HCT116 (cell line): Measurements from ENCODE around the gene NOD1. TPM values are rescaled to one million over a fixed set of nuclear protein-coding genes. Genes with fewer than 3 reads are reported as not detected.

Experiments
- ATAC-seq: fragments of 200-7000 bp; cut with Tn5 transposase; 2 replicates; pipeline ENCODE4 v1.9.1; 2020; ENCODE audit warnings: mild to moderate bottlenecking, moderate library complexity
- BruUV-seq: library from RNA; stranded (reverse); fragments of 400-500 nt; replicated peaks from 2 replicates; lab custom pipeline; 2021; lab: Mats Ljungman, UMichigan
- CTCF ChIA-PET: fragments of 300-600 bp; sonication (Branson Sonifier 250); formaldehyde crosslinking; loops from one replicate; lab custom pipeline; 2021; ENCODE audit warnings: antibody characterized with exemption; lab: Charles Lee
- POLR2A ChIA-PET: fragments of 300-600, 350-600 bp; sonication (Branson Sonifier 250); formaldehyde crosslinking; loops from one replicate; lab custom pipeline; 2021; ENCODE audit warnings: antibody characterized with exemption; lab: Charles Lee
- RAD21 ChIA-PET, 2 experiments: fragments of 300-600 bp; sonication (Branson Sonifier 250); formaldehyde crosslinking; loops; one replicate each; lab custom pipeline; 2023; ENCODE audit warnings: low total read pairs in 2 of 2; ENCODE audit not compliant: uncharacterized antibody in 2 of 2, unreplicated experiment in 2 of 2, low non-redundant PET in 1 of 2; lab: Charles Lee
- DNase-seq: peaks from one replicate; pipeline ENCODE4 v3.0.0-alpha.2; 2010; ENCODE audit warnings: low read depth, low spot score
- H2AFZ ChIP-seq: fragments of 200-600 bp; shearing (Covaris generic), sonication (generic); 2 replicates; pipeline ENCODE4 v1.6.1; 2017; ENCODE audit warnings: low read depth, mixed run types, mixed read lengths, antibody characterized with exemption, low read length; ENCODE audit not compliant: poor library complexity, severe bottlenecking
- H3K27ac ChIP-seq: 2 replicates; pipeline ENCODE4 v1.5.1; 2012; ENCODE audit warnings: low read depth, low read length
- H3K27me3 ChIP-seq: fragments of 200-600 bp; sonication (generic); 2 replicates; pipeline ENCODE4 v1.6.1; 2016; ENCODE audit warnings: mixed run types, low read length, mixed read lengths; ENCODE audit not compliant: insufficient read depth
- H3K36me3 ChIP-seq, 2 experiments: fragments of 200-500 bp in 1 of 2; fragments of 200-600 bp in 1 of 2; sonication (Bioruptor generic) in 1 of 2; sonication (generic) in 1 of 2; 2 replicates each; pipeline versions ENCODE4 v1.5.1 to v1.6.1; 2014 to 2016; ENCODE audit warnings: low read length in 2 of 2, inconsistent platforms in 1 of 2, mixed read lengths in 1 of 2, mixed run types in 1 of 2; ENCODE audit not compliant: insufficient read depth in 2 of 2, control insufficient read depth in 1 of 2
- H3K4me1 ChIP-seq, 2 experiments: fragments of 200-600 bp in 1 of 2; sonication (generic) in 1 of 2; 2 replicates each; pipeline versions ENCODE4 v1.5.1 to v1.6.1; 2012 to 2017; ENCODE audit warnings: low read length in 2 of 2, inconsistent platforms in 1 of 2, mild to moderate bottlenecking in 1 of 2, mixed read lengths in 1 of 2, mixed run types in 1 of 2, moderate library complexity in 1 of 2; ENCODE audit not compliant: insufficient read depth in 2 of 2, control insufficient read depth in 1 of 2
- H3K4me2 ChIP-seq: fragments of 200-600 bp; sonication (generic); 2 replicates; pipeline ENCODE4 v1.6.1; 2017; ENCODE audit warnings: mixed run types, low read length, mixed read lengths
- H3K4me3 ChIP-seq, 2 experiments: fragments of 200-600 bp in 1 of 2; sonication (generic) in 1 of 2; replicated peaks in 1 of 2; 2 replicates each; pipeline ENCODE4 v1.5.1; 2011 to 2016; ENCODE audit warnings: low read length in 2 of 2, control low read depth in 1 of 2, low read depth in 1 of 2, mild to moderate bottlenecking in 1 of 2, mixed read lengths in 1 of 2, mixed run types in 1 of 2
- H3K79me2 ChIP-seq: fragments of 200-600 bp; sonication (generic); 2 replicates; pipeline ENCODE4 v1.6.1; 2017; ENCODE audit warnings: mild to moderate bottlenecking, mixed run types, low read length, moderate library complexity, mixed read lengths; ENCODE audit not compliant: insufficient read depth
- H3K9ac ChIP-seq: fragments of 200-600 bp; sonication (generic); 2 replicates; pipeline ENCODE4 v1.6.1; 2016; ENCODE audit warnings: low read length, mixed read lengths
- H3K9me2 ChIP-seq: fragments of 200-600 bp; sonication (generic), shearing (Covaris generic); 2 replicates; pipeline ENCODE4 v1.6.1; 2017; ENCODE audit warnings: mixed run types, mild to moderate bottlenecking, moderate library complexity; ENCODE audit not compliant: insufficient read depth
- H3K9me3 ChIP-seq, 2 experiments: fragments of 200-500 bp in 1 of 2; fragments of 200-600 bp in 1 of 2; sonication (Bioruptor generic) in 1 of 2; sonication (generic) in 1 of 2; 2 replicates each; pipeline ENCODE4 v1.6.1; 2014 to 2017; ENCODE audit warnings: low read length in 2 of 2, mixed read lengths in 2 of 2, inconsistent platforms in 1 of 2, low read depth in 1 of 2, mild to moderate bottlenecking in 1 of 2, mixed run types in 1 of 2, moderate library complexity in 1 of 2; ENCODE audit not compliant: control insufficient read depth in 1 of 2, insufficient read depth in 1 of 2
- H4K20me1 ChIP-seq: fragments of 200-600 bp; sonication (generic), shearing (Covaris generic); 2 replicates; pipeline ENCODE4 v1.6.1; 2017; ENCODE audit warnings: mixed run types, mild to moderate bottlenecking, moderate library complexity; ENCODE audit not compliant: insufficient read depth
- CTCF ChIP-seq, 3 experiments: fragments of 200-600 bp in 1 of 3; sonication (generic) in 1 of 3; IDR thresholded peaks in 2 of 3; conservative IDR thresholded peaks in 1 of 3; 2 replicates each; pipeline ENCODE4 v1.5.1; 2012 to 2017; ENCODE audit warnings: low read depth in 2 of 3, low read length in 2 of 3, antibody characterized with exemption in 1 of 3, borderline replicate concordance in 1 of 3, control low read depth in 1 of 3, mild to moderate bottlenecking in 1 of 3, mixed read lengths in 1 of 3, mixed run types in 1 of 3, moderate library complexity in 1 of 3; ENCODE audit not compliant: insufficient read depth in 1 of 3
- EGR1 ChIP-seq: IDR thresholded peaks from 2 replicates; pipeline ENCODE4 v1.6.1; 2012; ENCODE audit warnings: low read depth
- EZH2 ChIP-seq: fragments of 200-600 bp; sonication (generic); IDR thresholded peaks from 2 replicates; pipeline ENCODE4 v1.6.1; 2017; ENCODE audit warnings: antibody characterized with exemption, mixed run types
- FOSL1 ChIP-seq: IDR thresholded peaks from 2 replicates; pipeline ENCODE4 v1.6.1; 2012; ENCODE audit warnings: low read depth
- POLR2A ChIP-seq: IDR thresholded peaks from 2 replicates; pipeline ENCODE4 v1.7.0; 2011; ENCODE audit warnings: borderline replicate concordance; ENCODE audit not compliant: insufficient read depth, insufficient read length; ENCODE audit errors: extremely low read depth
- POLR2AphosphoS5 ChIP-seq: IDR thresholded peaks from 2 replicates; pipeline ENCODE4 v1.6.1; 2011; ENCODE audit warnings: mild to moderate bottlenecking, low read depth, low read length, moderate library complexity
- RAD21 ChIP-seq: IDR thresholded peaks from 2 replicates; pipeline ENCODE4 v1.6.1; 2012; ENCODE audit warnings: low read depth, mild to moderate bottlenecking
- SIN3A ChIP-seq: IDR thresholded peaks from 2 replicates; pipeline ENCODE4 v1.6.1; 2012; ENCODE audit warnings: low read depth
- TCF7L2 ChIP-seq: IDR thresholded peaks from 2 replicates; pipeline ENCODE4 v1.7.0; 2011; ENCODE audit warnings: borderline replicate concordance, inconsistent platforms; ENCODE audit not compliant: insufficient read depth, insufficient read length; ENCODE audit errors: extremely low read depth
- YY1 ChIP-seq: IDR thresholded peaks from 2 replicates; pipeline ENCODE4 v1.6.1; 2011; ENCODE audit warnings: low read length, low read depth, moderate library complexity, mild to moderate bottlenecking; ENCODE audit not compliant: insufficient replicate concordance; ENCODE audit errors: extremely low read depth
- ZFX ChIP-seq: fragments of 450-650 bp; IDR thresholded peaks from 2 replicates; pipeline ENCODE4 v1.6.1; 2017
- intact Hi-C: fragments of 100-400 bp; cut with micrococcal nuclease; formaldehyde crosslinking; loops from 2 replicates; pipeline ENCODE4 v1.10.0; 2022
- total RNA-seq: library from RNA; stranded (reverse); gene quantifications from one replicate; pipeline ENCODE4 v1.2.1, GENCODE V29; 2021; ENCODE audit not compliant: unreplicated experiment
- TF ChIP-seq, protein P1 (sequence below): IDR thresholded peaks from 2 replicates; pipeline ENCODE4 v1.6.1; 2012
- TF ChIP-seq, protein P2 (sequence below): IDR thresholded peaks from 2 replicates; pipeline ENCODE4 v1.6.1; 2012

Gene NOD1
- total RNA-seq, 1 experiment from 2014 or later = 5.9 TPM

- intact Hi-C loops = loop anchor here (2.0 kb wide), 1 partner anchor 26 kb away; the partner anchor contains the start of gene NOD1
These were observed 26.7 kb upstream of the NOD1 start for GRCh38 chr7:30505174-30505697.

DNA sequence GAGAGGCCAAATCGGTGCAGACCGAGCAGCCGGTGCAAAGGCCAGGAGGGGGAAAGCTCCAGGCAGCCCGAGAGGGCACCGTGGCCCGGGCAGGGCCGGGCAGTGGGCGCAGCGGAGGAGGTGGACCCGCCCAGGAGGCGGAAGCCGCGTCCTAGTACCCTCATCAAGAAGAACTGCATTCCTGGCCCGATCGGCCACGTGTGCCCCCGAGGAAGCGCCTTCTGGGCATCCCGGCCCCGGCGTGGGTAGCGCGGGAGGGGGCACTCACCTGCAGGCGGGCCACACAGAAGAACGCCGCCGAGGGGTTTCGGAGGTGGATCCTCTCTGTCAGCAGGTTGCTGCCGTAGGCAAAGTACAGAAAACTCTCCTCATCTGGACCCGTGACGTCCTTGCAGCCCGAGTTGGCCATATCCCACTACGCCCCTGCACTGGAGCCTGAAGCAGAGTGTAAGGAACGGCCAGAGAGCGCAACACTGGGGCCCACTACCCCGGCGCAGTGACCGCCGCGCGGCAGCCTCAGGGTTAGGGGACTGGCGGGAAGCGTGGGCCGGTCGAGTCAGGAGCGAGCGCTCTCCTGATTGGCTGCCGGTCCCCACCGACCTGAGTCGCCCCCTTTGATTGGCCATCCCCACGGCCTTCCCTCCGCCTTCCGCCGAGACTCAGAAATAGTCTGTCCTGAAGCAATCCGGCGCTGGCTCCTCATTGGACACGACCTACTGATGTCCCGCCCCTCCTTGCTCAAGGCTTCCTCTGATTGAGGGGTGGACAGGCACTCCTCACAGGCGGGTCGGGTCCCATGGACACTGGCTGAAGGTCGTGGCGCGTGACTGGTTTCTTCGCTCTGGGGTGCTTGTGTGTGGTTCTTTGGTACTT, 26.0 kb upstream of the NOD1 start, which contains the start of gene GGCT:
Gene GGCT (minus strand): TSS at position 529 of the 873 bp plus-strand sequence. CDS start 120 bp downstream, at position 409.
- no peaks in the 10 kb centered on the region for H3K9me3 ChIP-seq
- peak within 1 kb of the TSS; percentile 84 for H3K4me2 ChIP-seq
- ChIA-PET RAD21 (no interaction called here), POLR2A (interaction anchor here (0.7 kb wide), 1 partner anchor 35 kb away, joined by 3 read pairs; no protein-coding TSS in a partner anchor), CTCF (no interaction called here)
- H2AFZ ChIP-seq = peak within 1 kb of the TSS; percentile 43
- H3K27me3 ChIP-seq = no peaks in the 10 kb centered on the region
- H3K79me2 ChIP-seq = peaks cover 49% of the 10 kb centered on the region
- DNase-seq = peak; percentile 96
- no TSS peak for BruUV-seq
- ATAC-seq = peak; percentile 97
- no peaks in the 10 kb centered on the region for H3K9me2 ChIP-seq
- peak within 1 kb of the TSS; percentile 85 for H3K9ac ChIP-seq
- H4K20me1 ChIP-seq = no peaks in the 10 kb centered on the region
- H3K36me3 ChIP-seq = peaks cover 0 to 4% of the 10 kb centered on the region in 2 experiments; a peak in 1 of 4 replicates
- H3K4me1 ChIP-seq = peaks cover 4 to 20% of the 10 kb centered on the region in 2 experiments; a peak in 2 of 4 replicates
- intact Hi-C loops = loop anchor here (2.0 kb wide), 1 partner anchor 26 kb away; the partner anchor contains the start of gene NOD1
- peak within 1 kb of the TSS; percentile 68 to 92 for H3K4me3 ChIP-seq
- peak within 1 kb of the TSS; percentile 66 for H3K27ac ChIP-seq
- TF ChIP-seq YY1 = peak; percentile 4
- TF ChIP-seq, protein P1, sequence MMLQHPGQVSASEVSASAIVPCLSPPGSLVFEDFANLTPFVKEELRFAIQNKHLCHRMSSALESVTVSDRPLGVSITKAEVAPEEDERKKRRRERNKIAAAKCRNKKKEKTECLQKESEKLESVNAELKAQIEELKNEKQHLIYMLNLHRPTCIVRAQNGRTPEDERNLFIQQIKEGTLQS = no peak
- peak; percentile 97 for TF ChIP-seq POLR2AphosphoS5
- peak; percentile 88; the same call in 1 of the 2 replicates for TF ChIP-seq SIN3A
- peak; percentile 86 for TF ChIP-seq POLR2A
- TF ChIP-seq FOSL1 = 0 out of 2 replicates have a peak, but pooled peaks have one; percentile 11
- TF ChIP-seq CTCF (IDR thresholded peaks at IDR 0.05 in 2 of 3, conservative IDR thresholded peaks at IDR 0.05 in 1 of 3; ENCODE audit: borderline replicate concordance in 1 of 3, insufficient read depth in 1 of 3, low read depth in 2 of 3, low read length in 2 of 3) = no peak
- TF ChIP-seq, protein P2, sequence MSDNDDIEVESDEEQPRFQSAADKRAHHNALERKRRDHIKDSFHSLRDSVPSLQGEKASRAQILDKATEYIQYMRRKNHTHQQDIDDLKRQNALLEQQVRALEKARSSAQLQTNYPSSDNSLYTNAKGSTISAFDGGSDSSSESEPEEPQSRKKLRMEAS = peak; percentile 89
- peak; percentile 6 for TF ChIP-seq TCF7L2
- TF ChIP-seq EZH2 = no peak
- no peak for TF ChIP-seq RAD21
- TF ChIP-seq ZFX = peak; percentile 57
- peak; percentile 93 for TF ChIP-seq EGR1

More at GRCh38 chr7:30505174-30505697, 26.7 kb upstream of the NOD1 start:
- ChIA-PET CTCF (interaction anchor here (1.1 kb wide), 1 partner anchor 58 kb away, joined by 3 read pairs; no protein-coding TSS in a partner anchor), RAD21 (no interaction called here), POLR2A (interaction anchor here (0.7 kb wide), 1 partner anchor 36 kb away, joined by 3 read pairs; no protein-coding TSS in a partner anchor)
- Histone ChIP-seq H3K27me3 (no peaks in the 10 kb centered on the region), H3K4me1 (peaks cover 4 to 20% of the 10 kb centered on the region in 2 experiments; a peak in 2 of 4 replicates), H3K9me2 (no peaks in the 10 kb centered on the region), H3K79me2 (peaks cover 42% of the 10 kb centered on the region), H3K9me3 (no peaks in the 10 kb centered on the region), H3K27ac (peak overlapping the region; percentile 63; the same call in 1 of the 2 replicates), H3K4me2 (peak overlapping the region; percentile 84), H4K20me1 (no peaks in the 10 kb centered on the region), H3K36me3 (no peaks in the 10 kb centered on the region), H3K9ac (peak overlapping the region; percentile 85), H2AFZ (peak overlapping the region; percentile 43), H3K4me3 (peak overlapping the region; percentile 68 to 92)
- DNase-seq = no peak
- ATAC-seq = peak; percentile 43
- BruUV-seq = TSS peak; percentile 95
- TF ChIP-seq, protein P2 = no peak
- TF ChIP-seq ZFX (peak; percentile 39; the same call in 1 of the 2 replicates), RAD21 (no peak)
